Kidney (tissue), 14 donors: ENCODE data around the gene PSMB1. TPM values are rescaled to one million over a fixed set of nuclear protein-coding genes. Genes with fewer than 3 reads are reported as not detected.
"Not testable (repeated sequence)": the region's sequence is repeated elsewhere in the genome, so short reads cannot be mapped to it uniquely, and the experiment has no call there.

ENCODE experiments used
- DNase-seq, 5 donors: peaks; one replicate each; pipeline ENCODE4 v3.0.0-alpha.2; 2013 to 2020
- FAIRE-seq: peaks from 2 replicates; lab custom pipeline; 2012; peaks lifted over from hg19 to GRCh38; lab: Jason Lieb, UNC
- H3K27ac ChIP-seq, 2 donors: one replicate each; pipeline ENCODE4 v1.7.0; 2013; ENCODE audit warnings: low read depth in 2 of 2, low read length in 2 of 2, inconsistent platforms in 1 of 2
- H3K27me3 ChIP-seq: one replicate; pipeline ENCODE4 v1.7.1; 2013; ENCODE audit warnings: low read length, inconsistent platforms; ENCODE audit not compliant: control insufficient read depth, insufficient read depth
- H3K36me3 ChIP-seq, 3 donors: one replicate each; pipeline versions ENCODE4 v1.7.0 to v1.7.1; 2013; ENCODE audit warnings: low read length in 3 of 3, control low read depth in 1 of 3, inconsistent platforms in 1 of 3; ENCODE audit not compliant: insufficient read depth in 3 of 3, control insufficient read depth in 2 of 3
- H3K4me1 ChIP-seq, 3 donors: one replicate each; pipeline versions ENCODE4 v1.7.0 to v1.7.1; 2013; ENCODE audit warnings: low read length in 3 of 3, inconsistent platforms in 1 of 3, low read depth in 1 of 3; ENCODE audit not compliant: control insufficient read depth in 2 of 3, insufficient read depth in 2 of 3
- H3K4me3 ChIP-seq, 3 donors: one replicate each; pipeline versions ENCODE4 v1.7.0 to v1.8.1; 2013; ENCODE audit warnings: low read length in 3 of 3, control low read depth in 1 of 3, inconsistent platforms in 1 of 3
- H3K9ac ChIP-seq, 3 donors: one replicate each; pipeline versions ENCODE4 v1.7.0 to v1.7.1; 2013; ENCODE audit warnings: low read length in 3 of 3, control low read depth in 1 of 3, inconsistent platforms in 1 of 3
- H3K9me3 ChIP-seq, 3 donors: one replicate each; pipeline versions ENCODE4 v1.7.0 to v1.7.1; 2013; ENCODE audit warnings: low read length in 3 of 3, control low read depth in 1 of 3, inconsistent platforms in 1 of 3; ENCODE audit not compliant: control insufficient read depth in 2 of 3, insufficient read depth in 1 of 3
- intact Hi-C: fragments of 100-400 bp; cut with DNase I; formaldehyde crosslinking; loops from one replicate; pipeline ENCODE4 v1.11.1; 2022
- polyA plus RNA-seq: library from polyadenylated mRNA; stranded (reverse); fragments of 350-450 nt; fragmentation: Illumina TruSeq; extraction: RNeasy Lipid Tissue Mini Kit (QIAGEN cat#74804); gene quantifications from one replicate; pipeline ENCODE4 v1.2.3, GENCODE V29; 2014; ENCODE audit warnings: low read depth, low replicate concordance; ENCODE audit not compliant: insufficient read depth
- total RNA-seq: library from RNA; stranded (reverse); fragmentation: NEBNext Ultra II Directional; extraction: Animal tissue kit (Norgen Biotek cat#: 25700); gene quantifications from one replicate; pipeline ENCODE4 v1.2.1, GENCODE V29; 2021
- TF ChIP-seq, protein P1 (sequence below): IDR thresholded peaks from 3 replicates; pipeline ENCODE4 v1.5.1; 2012; ENCODE audit warnings: mild to moderate bottlenecking, moderate library complexity, borderline replicate concordance; ENCODE audit not compliant: insufficient read depth; ENCODE audit errors: extremely low read depth
- donor health status: control.
- donor health status: control.
- donor health status: control.
- donor health status: control.
- donor health status: control.
- donor health status: DM: yes; HTN: yes; CAD: no.
- donor health status: Normal renal cell carcinoma (clear cell type).

Gene PSMB1
- total and polyA plus RNA-seq, 2 donors from 2014 or later = 132 to 309 TPM

DNA sequence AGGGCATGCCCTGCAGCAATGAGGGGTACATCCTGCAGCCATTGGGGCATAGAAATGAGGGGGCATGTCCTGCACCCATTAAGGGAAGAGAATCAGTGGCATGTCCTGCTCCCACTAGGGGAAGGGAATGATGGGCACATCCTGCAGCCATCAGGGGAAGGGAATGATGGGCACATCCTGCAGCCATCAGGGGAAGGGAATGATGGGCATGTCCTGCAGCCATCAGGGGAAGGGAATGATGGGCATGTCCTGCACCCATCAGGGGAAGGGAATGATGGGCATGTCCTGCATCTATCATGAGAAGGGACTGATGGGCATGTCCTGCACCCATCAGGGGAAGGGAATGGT lies 49.7 kb downstream of the PSMB1 start:
- intact Hi-C loops = no loop called here
- DNase-seq (no peak), FAIRE-seq (no peak)
- TF ChIP-seq, protein P1, sequence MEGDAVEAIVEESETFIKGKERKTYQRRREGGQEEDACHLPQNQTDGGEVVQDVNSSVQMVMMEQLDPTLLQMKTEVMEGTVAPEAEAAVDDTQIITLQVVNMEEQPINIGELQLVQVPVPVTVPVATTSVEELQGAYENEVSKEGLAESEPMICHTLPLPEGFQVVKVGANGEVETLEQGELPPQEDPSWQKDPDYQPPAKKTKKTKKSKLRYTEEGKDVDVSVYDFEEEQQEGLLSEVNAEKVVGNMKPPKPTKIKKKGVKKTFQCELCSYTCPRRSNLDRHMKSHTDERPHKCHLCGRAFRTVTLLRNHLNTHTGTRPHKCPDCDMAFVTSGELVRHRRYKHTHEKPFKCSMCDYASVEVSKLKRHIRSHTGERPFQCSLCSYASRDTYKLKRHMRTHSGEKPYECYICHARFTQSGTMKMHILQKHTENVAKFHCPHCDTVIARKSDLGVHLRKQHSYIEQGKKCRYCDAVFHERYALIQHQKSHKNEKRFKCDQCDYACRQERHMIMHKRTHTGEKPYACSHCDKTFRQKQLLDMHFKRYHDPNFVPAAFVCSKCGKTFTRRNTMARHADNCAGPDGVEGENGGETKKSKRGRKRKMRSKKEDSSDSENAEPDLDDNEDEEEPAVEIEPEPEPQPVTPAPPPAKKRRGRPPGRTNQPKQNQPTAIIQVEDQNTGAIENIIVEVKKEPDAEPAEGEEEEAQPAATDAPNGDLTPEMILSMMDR = no peak
- H3K4me3 ChIP-seq = no peak overlapping the region
- H3K27ac ChIP-seq = no peak overlapping the region
- no peaks in the 10 kb centered on the region for H3K4me1 ChIP-seq
- no peak overlapping the region for H3K9ac ChIP-seq
- H3K36me3 ChIP-seq = no peaks in the 10 kb centered on the region
- H3K9me3 ChIP-seq = no peaks in the 10 kb centered on the region
- no peaks in the 10 kb centered on the region for H3K27me3 ChIP-seq

DNA sequence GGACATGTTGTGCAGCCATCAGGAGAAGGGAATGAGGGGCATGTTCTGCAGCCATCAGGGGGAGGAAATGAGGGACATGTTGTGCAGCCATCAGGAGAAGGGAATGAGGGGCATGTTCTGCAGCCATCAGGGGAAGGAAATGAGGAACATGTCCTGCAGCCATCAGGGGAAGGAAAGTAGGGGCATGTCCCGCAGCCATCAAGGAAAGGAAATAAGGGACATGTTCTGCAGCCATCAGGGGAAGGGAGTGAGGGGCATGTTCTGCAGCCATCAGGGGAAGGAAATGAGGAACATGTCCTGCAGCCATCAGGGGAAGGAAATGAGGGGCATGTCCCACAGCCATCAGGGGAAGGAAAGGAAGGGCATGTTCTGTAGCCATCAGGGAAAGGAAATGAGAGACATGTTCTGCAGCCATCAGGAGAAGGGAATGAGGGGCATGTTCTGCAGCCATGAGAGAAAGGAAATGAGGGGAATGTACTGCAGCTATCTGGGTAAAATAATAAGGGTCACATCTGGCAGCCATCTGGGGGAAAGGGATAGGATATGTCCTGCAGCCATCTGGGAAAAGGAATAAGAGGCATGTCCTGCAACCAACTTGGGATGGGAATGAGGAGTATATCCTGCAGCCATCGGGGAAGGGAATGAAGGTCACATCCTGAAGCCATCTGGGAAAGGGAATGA lies 50.2 kb downstream of the PSMB1 start:
- H3K9me3 ChIP-seq, H3K9ac ChIP-seq, DNase-seq, H3K27ac ChIP-seq, H3K27me3 ChIP-seq, H3K4me1 ChIP-seq, H3K36me3 ChIP-seq, FAIRE-seq, intact Hi-C loops, H3K4me3 ChIP-seq: not testable (repeated sequence)

DNA sequence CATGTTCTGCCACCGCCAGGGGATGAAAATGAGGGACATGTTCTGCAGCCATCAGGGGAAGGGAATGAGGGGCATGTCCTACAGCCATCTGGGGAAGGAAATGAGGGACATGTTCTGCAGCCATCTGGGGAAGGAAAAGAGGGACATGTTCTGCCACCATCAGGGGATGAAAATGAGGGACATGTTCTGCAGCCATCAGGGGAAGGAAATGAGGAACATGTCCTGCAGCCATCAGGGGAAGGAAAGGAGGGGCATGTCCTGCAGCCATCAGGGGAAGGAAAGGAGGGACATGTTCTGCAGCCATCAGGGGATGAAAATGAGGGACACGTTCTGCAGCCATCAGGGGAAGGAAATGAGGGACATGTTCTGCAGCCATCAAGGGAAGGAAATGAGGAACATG lies 50.8 kb downstream of the PSMB1 start:
- intact Hi-C loops, H3K27ac ChIP-seq, H3K4me3 ChIP-seq, DNase-seq, H3K27me3 ChIP-seq, H3K36me3 ChIP-seq, H3K9ac ChIP-seq, H3K4me1 ChIP-seq, FAIRE-seq, H3K9me3 ChIP-seq: not testable (repeated sequence)

DNA sequence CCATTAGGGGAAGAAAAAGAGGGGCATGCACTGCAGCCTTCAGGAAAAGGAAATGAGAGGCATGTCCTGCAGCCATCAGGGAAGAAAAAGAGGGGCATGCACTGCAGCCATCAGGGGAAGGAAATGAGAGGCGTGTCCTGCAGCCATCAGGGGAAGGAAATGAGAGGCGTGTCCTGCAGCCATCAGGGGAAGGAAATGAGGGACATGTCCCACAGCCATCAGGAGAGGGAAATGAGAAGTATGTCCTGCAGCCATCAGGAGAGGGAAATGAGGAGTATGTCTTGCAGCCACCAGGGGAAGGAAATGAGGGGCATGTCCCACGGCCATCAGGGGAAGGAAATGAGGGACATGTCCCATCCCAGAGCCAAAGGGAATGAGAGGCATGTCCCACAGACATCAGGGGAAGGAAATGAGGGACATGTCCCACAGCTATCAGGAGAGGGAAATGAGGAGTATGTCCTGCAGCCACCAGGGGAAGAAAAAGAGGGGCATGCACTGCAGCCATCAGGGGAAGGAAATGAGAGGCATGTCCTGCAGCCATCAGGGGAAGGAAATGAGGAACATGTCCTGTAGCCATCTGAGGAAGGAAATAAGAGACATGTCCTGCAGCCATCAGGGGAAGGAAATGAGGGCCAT lies 52.0 kb downstream of the PSMB1 start:
- TF ChIP-seq, protein P1 = no peak
- no peaks in the 10 kb centered on the region for H3K9me3 ChIP-seq
- no peak overlapping the region for H3K27ac ChIP-seq
- H3K4me1 ChIP-seq = no peaks in the 10 kb centered on the region
- H3K9ac ChIP-seq = no peak overlapping the region
- no peak overlapping the region for H3K4me3 ChIP-seq
- DNase-seq (no peak), FAIRE-seq (no peak)
- no peaks in the 10 kb centered on the region for H3K27me3 ChIP-seq
- intact Hi-C loops = no loop called here
- H3K36me3 ChIP-seq = no peaks in the 10 kb centered on the region
